ENCODE measurements around the gene AFF1.

The AFF1 gene

GRCh38 chr4:87112063-87112462 is 177.3 kb downstream of the AFF1 start:
- FAIRE-seq (peak; percentile 68), DNase-seq (ENCODE audit: insufficient read length, low spot score) (no peak)
- TF ChIP-seq TAF1 (IDR thresholded peaks at IDR 0.05; ENCODE audit: low read depth, low read length): no peak
- TF ChIP-seq POLR2AphosphoS5 (IDR thresholded peaks at IDR 0.05; ENCODE audit: low read depth, low read length): no peak
- no peak for TF ChIP-seq PAX5 (IDR thresholded peaks at IDR 0.05; ENCODE audit: insufficient read depth, low read length, severe bottlenecking)
- no peak for TF ChIP-seq SPI1 (IDR thresholded peaks at IDR 0.05; ENCODE audit: low read depth, low read length)
- TF ChIP-seq POLR2A (IDR thresholded peaks at IDR 0.05; ENCODE audit: low read depth, low read length): no peak
- no peak for TF ChIP-seq POU2F2 (IDR thresholded peaks at IDR 0.05; ENCODE audit: low read depth, low read length)

GRCh38 chr4:87114245-87115062 is 179.6 kb downstream of the AFF1 start:
- no peak for DNase-seq (ENCODE audit: insufficient read length, low spot score)
- FAIRE-seq: no peak
- TF ChIP-seq PAX5 (IDR thresholded peaks at IDR 0.05; ENCODE audit: insufficient read depth, low read length, severe bottlenecking) (no peak), POU2F2 (IDR thresholded peaks at IDR 0.05; ENCODE audit: low read depth, low read length) (no peak), POLR2AphosphoS5 (IDR thresholded peaks at IDR 0.05; ENCODE audit: low read depth, low read length) (no peak), SPI1 (IDR thresholded peaks at IDR 0.05; ENCODE audit: low read depth, low read length) (no peak), TAF1 (IDR thresholded peaks at IDR 0.05; ENCODE audit: low read depth, low read length) (no peak)

DNA sequence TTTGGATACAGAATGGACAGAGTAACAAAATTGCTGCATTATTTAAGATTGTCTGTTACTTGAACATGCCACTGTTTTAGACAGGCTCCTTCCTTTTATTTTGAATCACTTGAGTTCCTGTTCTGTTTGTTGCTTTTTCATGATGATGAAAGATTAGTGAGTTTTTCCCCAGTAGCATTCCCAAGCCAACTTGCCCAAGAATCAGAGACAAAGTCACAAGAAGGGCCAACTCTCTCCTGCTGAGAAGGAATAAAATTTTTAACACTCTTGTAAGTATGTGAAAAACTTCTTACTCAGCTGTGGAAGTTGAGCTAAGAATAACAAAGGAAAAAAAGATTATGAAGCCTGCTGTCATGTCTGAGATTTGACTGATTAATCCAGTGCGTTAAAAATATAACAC is 181.4 kb downstream of the AFF1 start:
- DNase-seq (ENCODE audit: insufficient read length, low spot score): no peak
- FAIRE-seq: no peak
- no peak for TF ChIP-seq POU2F2 (IDR thresholded peaks at IDR 0.05; ENCODE audit: low read depth, low read length)
- TF ChIP-seq PAX5 (IDR thresholded peaks at IDR 0.05; ENCODE audit: insufficient read depth, low read length, severe bottlenecking): no peak
- TF ChIP-seq POLR2AphosphoS5 (IDR thresholded peaks at IDR 0.05; ENCODE audit: low read depth, low read length): no peak
- TF ChIP-seq SPI1 (IDR thresholded peaks at IDR 0.05; ENCODE audit: low read depth, low read length): no peak
- no peak for TF ChIP-seq POLR2A (IDR thresholded peaks at IDR 0.05; ENCODE audit: low read depth, low read length)
- TF ChIP-seq TAF1 (IDR thresholded peaks at IDR 0.05; ENCODE audit: low read depth, low read length): no peak

GRCh38 chr4:87117051-87117731 is 182.4 kb downstream of the AFF1 start:
- FAIRE-seq: no peak
- no peak for DNase-seq (ENCODE audit: insufficient read length, low spot score)

DNA sequence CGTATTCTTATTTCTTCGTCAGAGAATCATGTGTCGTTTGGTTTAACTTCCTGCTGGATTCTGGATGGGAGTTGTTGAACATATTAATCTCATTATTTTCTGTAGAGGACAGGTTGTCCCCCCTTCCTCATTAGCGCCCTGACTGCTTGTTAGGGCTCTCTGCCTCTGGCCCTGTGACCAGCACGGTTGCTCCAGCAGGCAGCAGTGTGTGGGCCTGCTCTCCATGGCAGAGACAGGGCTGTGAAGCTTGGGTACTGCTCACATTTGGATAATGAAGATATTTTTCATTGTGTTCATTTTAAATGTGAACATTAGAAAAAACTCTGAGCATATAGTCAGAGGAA is 182.9 kb downstream of the AFF1 start:
- TF ChIP-seq PAX5 (IDR thresholded peaks at IDR 0.05; ENCODE audit: insufficient read depth, low read length, severe bottlenecking): no peak
- no peak for TF ChIP-seq SPI1 (IDR thresholded peaks at IDR 0.05; ENCODE audit: low read depth, low read length)
- TF ChIP-seq POLR2AphosphoS5 (IDR thresholded peaks at IDR 0.05; ENCODE audit: low read depth, low read length): no peak
- TF ChIP-seq POU2F2 (IDR thresholded peaks at IDR 0.05; ENCODE audit: low read depth, low read length): no peak
- no peak for TF ChIP-seq TAF1 (IDR thresholded peaks at IDR 0.05; ENCODE audit: low read depth, low read length)
- no peak for TF ChIP-seq POLR2A (IDR thresholded peaks at IDR 0.05; ENCODE audit: low read depth, low read length)
- no peak for DNase-seq (ENCODE audit: insufficient read length, low spot score)
- FAIRE-seq: no peak

More at GRCh38 chr4:87117051-87117731, 182.4 kb downstream of the AFF1 start:
- no peak for TF ChIP-seq POLR2AphosphoS5 (IDR thresholded peaks at IDR 0.05; ENCODE audit: low read depth, low read length)

GRCh38 chr4:87118421-87118820 is 183.6 kb downstream of the AFF1 start:
- DNase-seq (ENCODE audit: insufficient read length, low spot score): no peak
- no peak for FAIRE-seq
- TF ChIP-seq POLR2A (IDR thresholded peaks at IDR 0.05; ENCODE audit: low read depth, low read length) (no peak), POU2F2 (IDR thresholded peaks at IDR 0.05; ENCODE audit: low read depth, low read length) (no peak), SPI1 (IDR thresholded peaks at IDR 0.05; ENCODE audit: low read depth, low read length) (no peak), PAX5 (IDR thresholded peaks at IDR 0.05; ENCODE audit: insufficient read depth, low read length, severe bottlenecking) (no peak), POLR2AphosphoS5 (IDR thresholded peaks at IDR 0.05; ENCODE audit: low read depth, low read length) (no peak), TAF1 (IDR thresholded peaks at IDR 0.05; ENCODE audit: low read depth, low read length) (no peak)

GRCh38 chr4:87118826-87119225 is 184.0 kb downstream of the AFF1 start:
- DNase-seq (ENCODE audit: insufficient read length, low spot score) (no peak), FAIRE-seq (no peak)
- TF ChIP-seq TAF1 (IDR thresholded peaks at IDR 0.05; ENCODE audit: low read depth, low read length) (no peak), POU2F2 (IDR thresholded peaks at IDR 0.05; ENCODE audit: low read depth, low read length) (no peak), POLR2AphosphoS5 (IDR thresholded peaks at IDR 0.05; ENCODE audit: low read depth, low read length) (no peak), SPI1 (IDR thresholded peaks at IDR 0.05; ENCODE audit: low read depth, low read length) (no peak), PAX5 (IDR thresholded peaks at IDR 0.05; ENCODE audit: insufficient read depth, low read length, severe bottlenecking) (no peak), POLR2A (IDR thresholded peaks at IDR 0.05; ENCODE audit: low read depth, low read length) (no peak)

DNA sequence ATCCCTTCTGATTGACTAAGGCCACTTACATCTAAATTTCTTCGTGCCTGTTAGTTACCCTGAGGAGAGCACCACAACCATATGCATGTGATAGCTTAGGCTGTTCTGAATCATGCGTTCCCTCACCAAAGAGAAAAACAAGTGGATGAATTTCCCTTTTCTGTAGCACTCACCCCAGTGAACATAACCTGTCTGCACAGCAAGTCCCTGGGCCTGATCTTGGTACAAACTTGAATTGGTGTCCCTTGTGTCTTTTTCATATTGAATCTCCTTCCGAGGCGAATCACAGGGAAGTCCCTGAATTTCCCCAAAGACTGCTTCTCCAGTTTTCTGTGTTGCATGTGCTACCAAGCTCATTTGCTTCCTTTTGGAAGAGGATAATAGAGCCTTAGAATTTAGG is 185.2 kb downstream of the AFF1 start:
- FAIRE-seq (no peak), DNase-seq (ENCODE audit: insufficient read length, low spot score) (no peak)
- TF ChIP-seq POU2F2 (IDR thresholded peaks at IDR 0.05; ENCODE audit: low read depth, low read length) (no peak), POLR2AphosphoS5 (IDR thresholded peaks at IDR 0.05; ENCODE audit: low read depth, low read length) (0 out of 2 replicates have a peak, but pooled peaks have one; percentile 24)

DNA sequence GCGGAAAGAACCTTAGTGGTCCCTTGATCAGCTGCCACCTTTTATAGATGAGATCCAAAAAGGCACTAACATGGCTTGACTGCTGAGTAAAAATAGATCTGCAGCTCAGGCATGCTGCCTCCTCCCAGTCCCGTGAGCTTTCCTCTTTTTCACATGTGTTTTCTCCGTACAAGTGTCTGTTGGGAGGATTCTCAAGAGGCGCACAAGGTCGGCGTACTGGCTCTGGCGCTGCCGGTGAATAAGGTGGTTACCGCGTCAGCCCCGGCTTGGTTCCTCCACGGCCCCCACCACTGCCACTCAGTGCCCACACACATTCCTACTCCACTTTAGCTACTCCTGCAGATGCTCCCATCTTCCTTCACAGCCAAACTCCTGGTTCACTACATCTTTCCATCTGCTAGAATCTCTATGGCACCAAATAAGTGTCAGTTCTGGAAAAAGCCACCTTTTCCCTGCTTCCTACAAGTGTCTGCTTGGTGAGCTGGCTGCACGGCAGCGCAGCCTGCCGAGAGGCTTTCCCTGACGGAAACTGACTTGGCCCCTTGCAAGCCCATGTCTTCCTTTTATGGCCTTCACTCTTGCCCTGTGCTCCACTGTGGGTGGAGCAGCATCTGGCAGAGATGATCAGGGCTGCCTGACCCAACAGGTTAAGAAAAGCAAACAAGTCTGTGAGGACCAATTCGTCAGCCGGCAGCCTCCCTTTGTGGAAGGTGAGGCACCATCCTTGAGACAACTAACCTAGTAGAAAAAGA is 185.8 kb downstream of the AFF1 start:
- TF ChIP-seq POU2F2 (IDR thresholded peaks at IDR 0.05; ENCODE audit: low read depth, low read length) (no peak), POLR2AphosphoS5 (IDR thresholded peaks at IDR 0.05; ENCODE audit: low read depth, low read length) (no peak), SPI1 (IDR thresholded peaks at IDR 0.05; ENCODE audit: low read depth, low read length) (no peak), PAX5 (IDR thresholded peaks at IDR 0.05; ENCODE audit: insufficient read depth, low read length, severe bottlenecking) (no peak), POLR2A (IDR thresholded peaks at IDR 0.05; ENCODE audit: low read depth, low read length) (no peak), TAF1 (IDR thresholded peaks at IDR 0.05; ENCODE audit: low read depth, low read length) (no peak)
- DNase-seq (ENCODE audit: insufficient read length, low spot score): no peak
- FAIRE-seq: no peak
